Activated CD8-positive, alpha-beta memory T cell treated with anti-CD3 and anti-CD28 coated beads, Interleukin-2, amount 50 U/mL, for 1 hour (primary cell): ENCODE data around the gene TBC1D22A.

Experiments used
- DNase-seq: peaks from one replicate; pipeline ENCODE4 v3.0.0-alpha.2; 2020; ENCODE audit errors: extremely low read depth

Gene TBC1D22A

GRCh38 chr22:47215851-47216250, 453.4 kb downstream of the TBC1D22A start:
- DNase-seq: no peak

- DNase-seq: no peak
These were observed 456.2 kb downstream of the TBC1D22A start for GRCh38 chr22:47218671-47219070.

DNA sequence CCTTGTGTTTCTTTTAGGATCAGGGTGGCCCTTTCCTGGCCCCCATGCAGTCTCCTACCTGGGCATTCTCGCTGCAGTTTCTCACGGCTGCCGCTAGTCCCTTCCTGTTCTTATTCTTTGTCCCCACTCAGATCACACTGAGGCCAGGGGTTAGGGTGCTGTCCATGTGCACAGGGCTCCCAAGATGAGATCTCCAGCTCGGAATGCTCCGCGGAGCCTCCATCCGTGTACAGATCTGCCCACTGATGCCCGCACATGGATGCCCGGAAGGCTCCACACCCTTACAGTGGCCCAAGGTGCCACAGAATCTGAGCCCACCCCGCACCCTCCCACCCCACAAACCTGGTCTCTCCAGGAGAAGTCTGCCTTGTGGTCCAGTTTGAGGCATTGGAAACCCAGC, 457.3 kb downstream of the TBC1D22A start:
- no peak for DNase-seq

GRCh38 chr22:47220752-47221151, 458.3 kb downstream of the TBC1D22A start:
- DNase-seq: no peak

DNA sequence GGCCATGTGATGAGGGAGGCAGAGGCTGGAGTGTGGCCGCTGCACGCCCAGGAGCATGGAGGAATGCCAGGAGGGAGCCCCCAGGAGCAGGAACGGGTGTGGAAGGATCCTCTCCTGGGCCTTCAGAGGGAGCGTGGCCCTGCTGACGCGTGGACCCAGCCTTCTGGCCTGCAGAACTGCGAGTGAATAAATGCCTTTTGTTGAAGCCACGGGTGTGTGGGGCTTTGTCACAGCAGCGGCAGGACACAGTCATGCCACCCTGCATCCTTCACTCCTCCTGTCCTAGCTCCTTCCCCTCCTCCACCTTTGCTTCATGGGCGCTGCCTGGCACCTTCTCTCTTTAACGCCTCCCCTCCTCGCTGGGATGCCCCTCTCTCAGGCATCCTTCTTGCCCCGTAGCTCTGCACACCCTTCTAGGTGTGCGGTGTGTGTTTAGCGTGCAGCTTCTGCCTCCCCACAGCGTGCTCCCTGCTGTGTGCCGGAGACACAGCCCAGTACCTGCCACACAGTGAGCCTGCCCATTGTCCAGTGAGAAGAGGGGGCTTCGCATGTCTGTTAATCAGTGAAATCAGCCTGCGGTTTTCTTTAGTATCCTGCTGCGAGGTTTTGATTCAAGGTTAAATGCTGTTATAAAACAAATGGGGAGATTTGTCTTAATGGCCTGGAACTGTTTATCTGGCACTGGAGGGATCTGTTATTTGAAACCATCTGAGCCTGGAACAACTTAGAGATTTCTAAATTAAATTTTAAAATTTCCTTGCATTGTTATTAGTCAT, 459.6 kb downstream of the TBC1D22A start:
- no peak for DNase-seq
